ENCODE data around the gene CDK9. TPM values are rescaled to one million over a fixed set of nuclear protein-coding genes. Genes with fewer than 3 reads are reported as not detected.

Gene CDK9
- total and polyA plus RNA-seq, 2 experiments from 2014 or later: 58.5 to 84.3 TPM

DNA sequence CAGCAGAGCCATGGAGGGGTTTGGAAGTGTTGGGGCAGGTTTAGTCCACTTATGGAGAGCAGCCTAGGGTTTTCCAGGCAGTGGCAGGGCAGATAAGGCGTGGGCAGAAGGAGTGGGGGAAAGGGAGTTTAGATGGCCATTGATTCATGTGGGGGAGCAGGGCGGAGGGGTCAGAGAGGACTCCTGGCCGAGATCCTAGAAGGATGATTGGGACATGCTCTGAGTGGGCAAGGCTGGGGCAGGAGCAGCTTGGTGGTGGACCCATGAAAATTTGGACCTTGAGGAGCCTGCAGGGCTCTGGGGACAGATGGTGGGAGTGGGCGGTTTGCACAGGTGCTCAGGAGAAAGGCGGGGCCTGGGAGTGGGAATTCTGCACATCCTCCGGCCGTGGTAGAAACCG, 32.7 kb upstream of the CDK9 start (continued):
- TF ChIP-seq, protein P1, sequence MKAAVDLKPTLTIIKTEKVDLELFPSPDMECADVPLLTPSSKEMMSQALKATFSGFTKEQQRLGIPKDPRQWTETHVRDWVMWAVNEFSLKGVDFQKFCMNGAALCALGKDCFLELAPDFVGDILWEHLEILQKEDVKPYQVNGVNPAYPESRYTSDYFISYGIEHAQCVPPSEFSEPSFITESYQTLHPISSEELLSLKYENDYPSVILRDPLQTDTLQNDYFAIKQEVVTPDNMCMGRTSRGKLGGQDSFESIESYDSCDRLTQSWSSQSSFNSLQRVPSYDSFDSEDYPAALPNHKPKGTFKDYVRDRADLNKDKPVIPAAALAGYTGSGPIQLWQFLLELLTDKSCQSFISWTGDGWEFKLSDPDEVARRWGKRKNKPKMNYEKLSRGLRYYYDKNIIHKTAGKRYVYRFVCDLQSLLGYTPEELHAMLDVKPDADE (IDR thresholded peaks at IDR 0.05): no peak
- TF ChIP-seq ZNF114 (CRISPR knock-in tag; IDR thresholded peaks at IDR 0.05) (no peak), NANOG (IDR thresholded peaks at IDR 0.05; ENCODE audit: borderline replicate concordance) (no peak), STAT1 (IDR thresholded peaks at IDR 0.05; ENCODE audit: unreplicated experiment) (no peak), CREB1 (CRISPR knock-in tag; IDR thresholded peaks at IDR 0.05; ENCODE audit: low read depth) (no peak), ZNF331 (CRISPR knock-in tag; IDR thresholded peaks at IDR 0.05; ENCODE audit: low read depth) (no peak)
- TF ChIP-seq, protein P2, sequence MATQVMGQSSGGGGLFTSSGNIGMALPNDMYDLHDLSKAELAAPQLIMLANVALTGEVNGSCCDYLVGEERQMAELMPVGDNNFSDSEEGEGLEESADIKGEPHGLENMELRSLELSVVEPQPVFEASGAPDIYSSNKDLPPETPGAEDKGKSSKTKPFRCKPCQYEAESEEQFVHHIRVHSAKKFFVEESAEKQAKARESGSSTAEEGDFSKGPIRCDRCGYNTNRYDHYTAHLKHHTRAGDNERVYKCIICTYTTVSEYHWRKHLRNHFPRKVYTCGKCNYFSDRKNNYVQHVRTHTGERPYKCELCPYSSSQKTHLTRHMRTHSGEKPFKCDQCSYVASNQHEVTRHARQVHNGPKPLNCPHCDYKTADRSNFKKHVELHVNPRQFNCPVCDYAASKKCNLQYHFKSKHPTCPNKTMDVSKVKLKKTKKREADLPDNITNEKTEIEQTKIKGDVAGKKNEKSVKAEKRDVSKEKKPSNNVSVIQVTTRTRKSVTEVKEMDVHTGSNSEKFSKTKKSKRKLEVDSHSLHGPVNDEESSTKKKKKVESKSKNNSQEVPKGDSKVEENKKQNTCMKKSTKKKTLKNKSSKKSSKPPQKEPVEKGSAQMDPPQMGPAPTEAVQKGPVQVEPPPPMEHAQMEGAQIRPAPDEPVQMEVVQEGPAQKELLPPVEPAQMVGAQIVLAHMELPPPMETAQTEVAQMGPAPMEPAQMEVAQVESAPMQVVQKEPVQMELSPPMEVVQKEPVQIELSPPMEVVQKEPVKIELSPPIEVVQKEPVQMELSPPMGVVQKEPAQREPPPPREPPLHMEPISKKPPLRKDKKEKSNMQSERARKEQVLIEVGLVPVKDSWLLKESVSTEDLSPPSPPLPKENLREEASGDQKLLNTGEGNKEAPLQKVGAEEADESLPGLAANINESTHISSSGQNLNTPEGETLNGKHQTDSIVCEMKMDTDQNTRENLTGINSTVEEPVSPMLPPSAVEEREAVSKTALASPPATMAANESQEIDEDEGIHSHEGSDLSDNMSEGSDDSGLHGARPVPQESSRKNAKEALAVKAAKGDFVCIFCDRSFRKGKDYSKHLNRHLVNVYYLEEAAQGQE (IDR thresholded peaks at IDR 0.05; ENCODE audit: unreplicated experiment): no peak

DNA sequence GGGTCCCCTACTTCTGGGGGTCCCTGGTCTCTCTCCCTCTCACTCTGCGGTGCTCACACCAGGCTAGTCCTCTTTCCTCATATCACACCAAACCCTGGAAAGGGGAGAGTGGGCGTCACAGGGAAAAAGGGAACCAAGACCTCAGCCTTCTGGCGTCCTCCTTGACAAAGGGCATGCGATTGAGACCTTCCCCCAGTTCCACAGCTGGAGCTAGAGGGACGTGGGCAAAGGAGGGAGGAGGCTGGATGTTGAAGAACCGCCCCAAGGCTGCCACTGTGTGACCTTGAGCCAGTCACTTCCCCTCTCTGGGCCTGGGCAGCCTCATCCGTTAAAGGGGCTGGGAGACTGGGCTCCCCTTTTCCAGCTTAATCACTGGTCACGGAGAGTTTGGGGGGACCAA, 32.2 kb upstream of the CDK9 start:
- no peaks in the 10 kb centered on the region for H3K9me3 Mint-ChIP-seq
- peak overlapping the region; percentile 99 for H3K4me2 ChIP-seq
- no peaks in the 10 kb centered on the region for H3K36me3 ChIP-seq (ENCODE audit: insufficient read depth)
- peaks cover 14% of the 10 kb centered on the region for H3K27me3 Mint-ChIP-seq (ENCODE audit: insufficient read depth, low read depth, poor library complexity)
- H3K36me3 Mint-ChIP-seq (ENCODE audit: low read depth): no peaks in the 10 kb centered on the region; the same call in 2 of the 3 replicates
- H3K4me1 Mint-ChIP-seq: no peaks in the 10 kb centered on the region; the same call in 2 of the 3 replicates
- no peak for DNase-seq (ENCODE audit: low spot score)
- H3K27me3 ChIP-seq (ENCODE audit: insufficient read depth): peaks cover 14% of the 10 kb centered on the region
- no peak overlapping the region for H2AFZ ChIP-seq
- H3K4me3 Mint-ChIP-seq: no peak overlapping the region; the same call in 2 of the 3 replicates
- H3F3A ChIP-seq (replicated peaks; ENCODE audit: low read depth): no peaks in the 10 kb centered on the region
- no peak overlapping the region for H3K27ac Mint-ChIP-seq
- peaks cover 5% of the 10 kb centered on the region; the same call in 1 of the 2 replicates for H3K4me1 ChIP-seq (ENCODE audit: insufficient read depth)
- no peaks in the 10 kb centered on the region for H3K9me2 ChIP-seq (ENCODE audit: insufficient read depth)
- no peak overlapping the region for H3K27ac ChIP-seq (ENCODE audit: low read depth)
- H3K79me2 ChIP-seq (replicated peaks; ENCODE audit: insufficient read depth): no peaks in the 10 kb centered on the region
- peaks cover 21% of the 10 kb centered on the region for H4K20me1 ChIP-seq (replicated peaks; ENCODE audit: insufficient read depth)
- peak overlapping the region; percentile 96 for H3K4me3 ChIP-seq
- ATAC-seq: no peak
- TF ChIP-seq ZNF331 (CRISPR knock-in tag; IDR thresholded peaks at IDR 0.05; ENCODE audit: low read depth): no peak
- TF ChIP-seq NANOG (IDR thresholded peaks at IDR 0.05; ENCODE audit: borderline replicate concordance): no peak
- TF ChIP-seq POLR2AphosphoS5 (IDR thresholded peaks at IDR 0.05; ENCODE audit: low read depth): no peak
- no peak for TF ChIP-seq EZH2 (IDR thresholded peaks at IDR 0.05; ENCODE audit: low read depth, unreplicated experiment)
- TF ChIP-seq, protein P2 (IDR thresholded peaks at IDR 0.05; ENCODE audit: unreplicated experiment): no peak
- TF ChIP-seq STAT1 (IDR thresholded peaks at IDR 0.05; ENCODE audit: unreplicated experiment): no peak
- no peak for TF ChIP-seq JUNB (IDR thresholded peaks at IDR 0.05; ENCODE audit: unreplicated experiment)
- TF ChIP-seq, protein P1 (IDR thresholded peaks at IDR 0.05): no peak
- TF ChIP-seq EZH2phosphoT487 (IDR thresholded peaks at IDR 0.05; ENCODE audit: unreplicated experiment): no peak
